SU-DHL-6 (cell line): ENCODE data around the gene CFB.

Experiments used
- H2AFZ ChIP-seq: fragments of 200-600 bp; sonication (generic); 2 replicates; pipeline ENCODE4 v1.6.1; 2014; ENCODE audit warnings: low read depth, mild to moderate bottlenecking, moderate library complexity, mixed read lengths, antibody characterized with exemption, low read length; ENCODE audit not compliant: severe bottlenecking
- H3F3A ChIP-seq: fragments of 200-600 bp; shearing (Covaris generic); 2 replicates; pipeline ENCODE4 v1.6.0; 2016; ENCODE audit warnings: antibody characterized with exemption, mild to moderate bottlenecking; ENCODE audit not compliant: insufficient read depth
- H3K27ac ChIP-seq: fragments of 200-600 bp; sonication (generic); 2 replicates; pipeline ENCODE4 v1.5.1; 2016; ENCODE audit warnings: low read depth, mild to moderate bottlenecking, low read length, moderate library complexity, mixed read lengths
- H3K27me3 ChIP-seq: fragments of 200-600 bp; sonication (generic), shearing (Covaris generic); 2 replicates; pipeline ENCODE4 v1.6.0; 2014; ENCODE audit warnings: mild to moderate bottlenecking, low read length
- H3K36me3 ChIP-seq: fragments of 200-600 bp; sonication (generic); 2 replicates; pipeline ENCODE4 v1.6.1; 2014; ENCODE audit warnings: mild to moderate bottlenecking, low read length, mixed read lengths
- H3K4me2 ChIP-seq: fragments of 300-600, 200-600 bp; shearing (Covaris generic), sonication (generic); 2 replicates; pipeline ENCODE4 v1.6.0; 2014; ENCODE audit warnings: low read length, low read depth, mild to moderate bottlenecking; ENCODE audit not compliant: poor library complexity, severe bottlenecking
- H3K4me3 ChIP-seq: fragments of 200-600 bp; sonication (generic); 2 replicates; pipeline ENCODE4 v1.5.1; 2014; ENCODE audit warnings: antibody characterized with exemption, low read length, mild to moderate bottlenecking, mixed read lengths; ENCODE audit not compliant: insufficient read depth, poor library complexity, severe bottlenecking
- H3K79me2 ChIP-seq: fragments of 200-600 bp; sonication (generic); 2 replicates; pipeline ENCODE4 v1.6.1; 2014; ENCODE audit warnings: mild to moderate bottlenecking, low read length, moderate library complexity; ENCODE audit not compliant: insufficient read depth
- H3K9ac ChIP-seq: fragments of 200-600 bp; sonication (generic); 2 replicates; pipeline ENCODE4 v1.7.0; 2014; ENCODE audit warnings: mild to moderate bottlenecking, low read length
- H3K9me2 ChIP-seq: fragments of 200-600 bp; sonication (generic); replicated peaks from 2 replicates; pipeline ENCODE4 v1.6.1; 2014; ENCODE audit warnings: low read length; ENCODE audit not compliant: insufficient read depth
- H3K9me3 ChIP-seq: fragments of 200-600 bp; sonication (generic); 2 replicates; pipeline ENCODE4 v1.6.1; 2014; ENCODE audit warnings: low read length, mixed read lengths; ENCODE audit not compliant: insufficient read depth
- H4K20me1 ChIP-seq: fragments of 200-600 bp; sonication (generic); 2 replicates; pipeline ENCODE4 v1.6.1; 2014; ENCODE audit warnings: low read depth, mild to moderate bottlenecking, antibody characterized with exemption, low read length, moderate library complexity, mixed read lengths
- EZH2phosphoT487 ChIP-seq: fragments of 200-600 bp; sonication (generic), shearing (Covaris generic); conservative IDR thresholded peaks from 2 replicates; pipeline ENCODE4 v1.6.1; 2018; ENCODE audit warnings: mild to moderate bottlenecking, antibody characterized with exemption, low read length, moderate library complexity, mixed read lengths
- TF ChIP-seq, protein P1 (sequence below): fragments of 200-600 bp; sonication (generic); IDR thresholded peaks from one replicate; pipeline ENCODE4 v1.5.1; 2017; ENCODE audit warnings: antibody characterized with exemption, mild to moderate bottlenecking, low read length, moderate library complexity; ENCODE audit not compliant: insufficient read depth, poor library complexity, severe bottlenecking

The CFB gene

DNA sequence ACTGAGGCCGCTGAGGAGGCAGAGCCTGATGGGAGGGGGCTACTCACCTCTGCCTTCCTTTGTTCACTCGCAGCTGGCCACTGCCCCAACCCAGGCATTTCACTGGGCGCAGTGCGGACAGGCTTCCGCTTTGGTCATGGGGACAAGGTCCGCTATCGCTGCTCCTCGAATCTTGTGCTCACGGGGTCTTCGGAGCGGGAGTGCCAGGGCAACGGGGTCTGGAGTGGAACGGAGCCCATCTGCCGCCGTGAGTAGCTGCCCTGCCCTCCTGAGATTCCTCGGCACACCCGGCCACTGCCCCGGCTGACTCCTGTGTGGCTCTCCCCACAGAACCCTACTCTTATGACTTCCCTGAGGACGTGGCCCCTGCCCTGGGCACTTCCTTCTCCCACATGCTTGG is 12.4 kb upstream of the CFB start:
- Histone ChIP-seq H3F3A (no peaks in the 10 kb centered on the region), H4K20me1 (no peaks in the 10 kb centered on the region), H3K36me3 (no peaks in the 10 kb centered on the region), H3K27ac (no peak overlapping the region), H3K9ac (no peak overlapping the region), H3K79me2 (no peaks in the 10 kb centered on the region), H3K27me3 (no peaks in the 10 kb centered on the region), H3K4me3 (no peak overlapping the region), H3K9me2 (no peaks in the 10 kb centered on the region), H3K9me3 (no peaks in the 10 kb centered on the region), H2AFZ (no peak overlapping the region), H3K4me2 (no peak overlapping the region)
- TF ChIP-seq, protein P1, sequence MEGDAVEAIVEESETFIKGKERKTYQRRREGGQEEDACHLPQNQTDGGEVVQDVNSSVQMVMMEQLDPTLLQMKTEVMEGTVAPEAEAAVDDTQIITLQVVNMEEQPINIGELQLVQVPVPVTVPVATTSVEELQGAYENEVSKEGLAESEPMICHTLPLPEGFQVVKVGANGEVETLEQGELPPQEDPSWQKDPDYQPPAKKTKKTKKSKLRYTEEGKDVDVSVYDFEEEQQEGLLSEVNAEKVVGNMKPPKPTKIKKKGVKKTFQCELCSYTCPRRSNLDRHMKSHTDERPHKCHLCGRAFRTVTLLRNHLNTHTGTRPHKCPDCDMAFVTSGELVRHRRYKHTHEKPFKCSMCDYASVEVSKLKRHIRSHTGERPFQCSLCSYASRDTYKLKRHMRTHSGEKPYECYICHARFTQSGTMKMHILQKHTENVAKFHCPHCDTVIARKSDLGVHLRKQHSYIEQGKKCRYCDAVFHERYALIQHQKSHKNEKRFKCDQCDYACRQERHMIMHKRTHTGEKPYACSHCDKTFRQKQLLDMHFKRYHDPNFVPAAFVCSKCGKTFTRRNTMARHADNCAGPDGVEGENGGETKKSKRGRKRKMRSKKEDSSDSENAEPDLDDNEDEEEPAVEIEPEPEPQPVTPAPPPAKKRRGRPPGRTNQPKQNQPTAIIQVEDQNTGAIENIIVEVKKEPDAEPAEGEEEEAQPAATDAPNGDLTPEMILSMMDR = no peak
- TF ChIP-seq EZH2phosphoT487 = no peak

DNA sequence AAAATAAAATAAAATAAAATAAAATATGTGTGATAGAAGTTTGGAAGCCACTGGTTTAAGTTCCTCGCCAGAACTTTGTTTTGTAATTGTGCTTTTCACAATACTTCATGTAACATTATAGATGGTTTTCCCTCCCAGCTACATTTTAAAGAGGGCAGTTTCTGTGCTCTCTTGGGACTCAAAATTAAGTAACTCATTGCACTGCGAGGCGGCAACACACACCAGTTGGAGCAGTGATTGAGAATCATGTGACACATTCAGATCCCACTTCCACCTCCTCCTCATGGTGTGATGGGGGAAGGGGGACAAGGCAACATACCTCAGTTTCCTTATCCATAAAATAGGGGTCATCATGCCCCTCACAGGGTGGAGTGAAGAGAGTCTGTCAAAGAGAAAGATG is 10.9 kb upstream of the CFB start:
- H3K36me3 ChIP-seq = no peaks in the 10 kb centered on the region
- H3K27ac ChIP-seq = no peak overlapping the region
- H4K20me1 ChIP-seq = no peaks in the 10 kb centered on the region
- H3K79me2 ChIP-seq = no peaks in the 10 kb centered on the region
- H3K9ac ChIP-seq = no peak overlapping the region
- no peak overlapping the region for H3K4me2 ChIP-seq
- no peak overlapping the region for H2AFZ ChIP-seq
- TF ChIP-seq, protein P1 = no peak
- no peak for TF ChIP-seq EZH2phosphoT487
- no peak overlapping the region for H3K4me3 ChIP-seq
- no peaks in the 10 kb centered on the region for H3K9me2 ChIP-seq
- H3F3A ChIP-seq = no peaks in the 10 kb centered on the region
- no peaks in the 10 kb centered on the region for H3K9me3 ChIP-seq
- H3K27me3 ChIP-seq = no peaks in the 10 kb centered on the region

DNA sequence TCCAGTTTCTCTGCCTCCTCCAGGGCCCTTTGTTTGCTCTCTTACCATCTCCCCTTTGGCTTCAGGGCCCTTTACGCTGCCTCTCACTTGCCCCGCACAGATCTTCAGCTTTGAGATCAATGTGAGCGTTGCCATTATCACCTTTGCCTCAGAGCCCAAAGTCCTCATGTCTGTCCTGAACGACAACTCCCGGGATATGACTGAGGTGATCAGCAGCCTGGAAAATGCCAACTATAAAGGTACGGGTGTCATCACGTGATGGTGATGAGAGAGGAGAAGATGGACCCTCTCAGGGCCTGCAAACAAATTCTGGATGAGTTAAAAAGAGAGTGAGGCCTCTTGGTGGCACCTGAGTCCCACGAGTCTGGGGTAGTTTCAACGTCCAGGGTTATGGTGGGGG is 10.1 kb upstream of the CFB start:
- Histone ChIP-seq H3K27me3 (no peaks in the 10 kb centered on the region), H2AFZ (no peak overlapping the region), H3K4me2 (no peak overlapping the region), H4K20me1 (no peaks in the 10 kb centered on the region), H3K9me2 (no peaks in the 10 kb centered on the region), H3K9ac (no peak overlapping the region), H3K4me3 (no peak overlapping the region), H3K9me3 (no peaks in the 10 kb centered on the region), H3F3A (no peaks in the 10 kb centered on the region), H3K36me3 (no peaks in the 10 kb centered on the region), H3K79me2 (no peaks in the 10 kb centered on the region), H3K27ac (no peak overlapping the region)
- TF ChIP-seq, protein P1 = no peak
- no peak for TF ChIP-seq EZH2phosphoT487
